HG03469 (cell line): ENCODE measurements around the gene GPR21.

Experiments
- ATAC-seq: cut with Tn5 transposase; IDR thresholded peaks from one replicate; pipeline ENCODE4 v1.9.1; 2021; ENCODE audit warnings: mild to moderate bottlenecking, moderate library complexity, moderate number of reproducible peaks; ENCODE audit not compliant: unreplicated experiment

The GPR21 gene

GRCh38 chr9:123033352-123033751, at the start of gene GPR21:
TSS of gene GPR21 (plus strand) at chr9:123033667. CDS start at chr9:123034567, 900 bp downstream.
- ATAC-seq: no peak

- ATAC-seq: no peak
Observed at GRCh38 chr9:122986010-122986409, 47.5 kb upstream of the GPR21 start.

- ATAC-seq: no peak
Observed at GRCh38 chr9:122988141-122988540, 45.3 kb upstream of the GPR21 start.

GRCh38 chr9:122988920-122989621, 44.4 kb upstream of the GPR21 start:
- ATAC-seq: no peak

GRCh38 chr9:122991370-122991830, 42.1 kb upstream of the GPR21 start:
- ATAC-seq: no peak

GRCh38 chr9:122996586-122996985, 36.9 kb upstream of the GPR21 start:
- ATAC-seq: no peak

GRCh38 chr9:122998448-122998847, 35.0 kb upstream of the GPR21 start:
- ATAC-seq: no peak

GRCh38 chr9:123000371-123001068, 32.9 kb upstream of the GPR21 start:
- ATAC-seq: no peak

- no peak for ATAC-seq
Observed at GRCh38 chr9:123002754-123003153, 30.7 kb upstream of the GPR21 start.

- ATAC-seq: no peak
Observed at GRCh38 chr9:123003466-123003865, 30.0 kb upstream of the GPR21 start.

GRCh38 chr9:123005964-123006363, 27.5 kb upstream of the GPR21 start:
- no peak for ATAC-seq

- no peak for ATAC-seq
Observed at GRCh38 chr9:123007269-123007668, 26.2 kb upstream of the GPR21 start.

- no peak for ATAC-seq
Observed at GRCh38 chr9:123008909-123009308, 24.6 kb upstream of the GPR21 start.

- no peak for ATAC-seq
Observed at GRCh38 chr9:123011380-123011779, 22.1 kb upstream of the GPR21 start.

- no peak for ATAC-seq
Observed at GRCh38 chr9:123011878-123012528, 21.5 kb upstream of the GPR21 start.

GRCh38 chr9:123016631-123017030, 16.8 kb upstream of the GPR21 start:
- ATAC-seq: no peak

GRCh38 chr9:123020796-123021195, 12.7 kb upstream of the GPR21 start:
- no peak for ATAC-seq

GRCh38 chr9:123026425-123026824, 7.0 kb upstream of the GPR21 start:
- ATAC-seq: no peak

GRCh38 chr9:123027517-123027916, 6.0 kb upstream of the GPR21 start:
- ATAC-seq: no peak

GRCh38 chr9:123028136-123028535, 5.3 kb upstream of the GPR21 start:
- ATAC-seq: no peak

- ATAC-seq: no peak
Observed at GRCh38 chr9:123028973-123029372, 4.5 kb upstream of the GPR21 start.

- ATAC-seq: no peak
Observed at GRCh38 chr9:123031963-123032362, 1.5 kb upstream of the GPR21 start.
